Measurements from ENCODE around the gene KIF16B.

DNA sequence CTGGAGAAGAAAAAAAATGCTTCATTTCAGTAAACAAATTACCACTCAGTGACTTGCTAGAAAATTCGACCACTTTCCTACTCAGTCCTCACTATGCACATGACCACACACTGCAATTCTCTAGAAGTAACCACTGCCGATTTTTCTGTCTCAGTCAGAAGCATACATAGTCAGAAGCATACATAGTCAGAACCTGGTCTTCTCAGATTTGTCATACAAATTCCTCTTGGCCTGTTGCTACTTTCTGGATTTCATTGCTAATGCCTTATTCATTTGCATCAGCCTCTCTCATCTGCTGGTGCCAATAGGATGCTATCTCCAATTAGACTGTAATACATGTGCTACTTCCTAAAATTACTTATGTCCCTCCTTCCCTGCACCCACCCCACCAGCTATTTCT is 10.2 kb upstream of the KIF16B start:
- no peak for TF ChIP-seq EZH2 (IDR thresholded peaks at IDR 0.05; ENCODE audit: borderline replicate concordance, low read depth, low read length, severe bottlenecking)
- no peak for TF ChIP-seq CTCF (IDR thresholded peaks at IDR 0.05; ENCODE audit: borderline replicate concordance, extremely low read depth, low read length, poor library complexity, severe bottlenecking)

All from DND-41 (cell line).